Panc1 (cell line): Measurements from ENCODE around the gene WFS1. TPM values are rescaled to one million over a fixed set of nuclear protein-coding genes. Genes with fewer than 3 reads are reported as not detected.

ENCODE experiments used
- ATAC-seq: fragments of 200-7000 bp; cut with Tn5 transposase; 2 replicates; pipeline ENCODE4 v1.9.1; 2020; ENCODE audit warnings: mild to moderate bottlenecking, moderate library complexity
- BruUV-seq: library from RNA; stranded (reverse); fragments of 400-500 nt; replicated peaks from 2 replicates; lab custom pipeline; 2021; lab: Mats Ljungman, UMichigan
- CTCF ChIA-PET: fragments of 300-600 bp; sonication (Branson Sonifier 250); formaldehyde crosslinking; loops from one replicate; lab custom pipeline; 2022; ENCODE audit warnings: antibody characterized with exemption; lab: Charles Lee
- POLR2A ChIA-PET: fragments of 300-600 bp; sonication (Branson Sonifier 250); formaldehyde crosslinking; loops from one replicate; lab custom pipeline; 2022; ENCODE audit warnings: antibody characterized with exemption; lab: Charles Lee
- DNase-seq: peaks from one replicate; pipeline ENCODE4 v3.0.0-alpha.2; 2010; ENCODE audit warnings: low read depth, low spot score
- H3K27ac ChIP-seq: 2 replicates; pipeline ENCODE4 v1.5.1; 2011; ENCODE audit warnings: mild to moderate bottlenecking, low read length, inconsistent platforms
- H3K27me3 ChIP-seq: fragments of 200-500 bp; sonication (Bioruptor generic); 2 replicates; pipeline ENCODE4 v1.6.0; 2014; ENCODE audit warnings: low read length, inconsistent platforms; ENCODE audit not compliant: control insufficient read depth, insufficient read depth
- H3K36me3 ChIP-seq: fragments of 200-500 bp; sonication (Bioruptor generic); 2 replicates; pipeline ENCODE4 v1.5.1; 2014; ENCODE audit warnings: inconsistent platforms, mild to moderate bottlenecking, low read length, moderate library complexity; ENCODE audit not compliant: control insufficient read depth, insufficient read depth
- H3K4me1 ChIP-seq: 2 replicates; pipeline ENCODE4 v1.5.1; 2011; ENCODE audit warnings: inconsistent platforms, mild to moderate bottlenecking, low read length, moderate library complexity; ENCODE audit not compliant: control insufficient read depth, insufficient read depth
- H3K4me3 ChIP-seq, 2 experiments: 2 replicates each; pipeline ENCODE4 v1.5.1; 2011 to 2012; ENCODE audit warnings: low read depth in 2 of 2, low read length in 2 of 2, mild to moderate bottlenecking in 2 of 2, inconsistent platforms in 1 of 2, moderate library complexity in 1 of 2
- H3K9me3 ChIP-seq: fragments of 200-500 bp; sonication (Bioruptor generic); 2 replicates; pipeline ENCODE4 v1.5.1; 2014; ENCODE audit warnings: low read depth, mild to moderate bottlenecking, inconsistent platforms, low read length, moderate library complexity; ENCODE audit not compliant: control insufficient read depth, insufficient read depth
- POLR2AphosphoS5 ChIP-seq: IDR thresholded peaks from 2 replicates; pipeline ENCODE4 v1.6.1; 2012; ENCODE audit warnings: mild to moderate bottlenecking, low read depth, low read length, moderate library complexity
- SIN3A ChIP-seq: IDR thresholded peaks from 2 replicates; pipeline ENCODE4 v1.6.1; 2012; ENCODE audit warnings: low read depth, mild to moderate bottlenecking, low read length, moderate library complexity, borderline replicate concordance; ENCODE audit not compliant: insufficient read depth
- TCF7L2 ChIP-seq: IDR thresholded peaks from 2 replicates; pipeline ENCODE4 v1.6.1; 2011; ENCODE audit warnings: mild to moderate bottlenecking, low read depth, low read length, inconsistent platforms
- in situ Hi-C: cut with HindIII; loops from 2 replicates; pipeline ENCODE4 v1.10.0; 2016; ENCODE audit warnings: low sequenced_read_pairs, low pct_unique_long_range_greater_than_20kb
- intact Hi-C: fragments of 100-400 bp; cut with micrococcal nuclease; formaldehyde crosslinking; loops from one replicate; pipeline ENCODE4 v1.10.0; 2022; ENCODE audit not compliant: unreplicated experiment
- total RNA-seq: library from RNA; stranded (reverse); gene quantifications from one replicate; pipeline ENCODE4 v1.2.1, GENCODE V29; 2021; ENCODE audit not compliant: unreplicated experiment
- TF ChIP-seq, protein P1 (sequence below): fragments of 450-650 bp; IDR thresholded peaks from 2 replicates; pipeline ENCODE4 v1.5.1; 2017; ENCODE audit warnings: mild to moderate bottlenecking
- TF ChIP-seq, protein P2 (sequence below), 2 experiments: IDR thresholded peaks; 2 replicates each; pipeline ENCODE4 v1.6.1; 2011 to 2012; ENCODE audit warnings: low read depth in 2 of 2, control low read depth in 1 of 2, low read length in 1 of 2, mild to moderate bottlenecking in 1 of 2, moderate library complexity in 1 of 2; ENCODE audit not compliant: insufficient read depth in 1 of 2

Gene WFS1
- total RNA-seq, 1 experiment from 2014 or later: 67.5 TPM

DNA sequence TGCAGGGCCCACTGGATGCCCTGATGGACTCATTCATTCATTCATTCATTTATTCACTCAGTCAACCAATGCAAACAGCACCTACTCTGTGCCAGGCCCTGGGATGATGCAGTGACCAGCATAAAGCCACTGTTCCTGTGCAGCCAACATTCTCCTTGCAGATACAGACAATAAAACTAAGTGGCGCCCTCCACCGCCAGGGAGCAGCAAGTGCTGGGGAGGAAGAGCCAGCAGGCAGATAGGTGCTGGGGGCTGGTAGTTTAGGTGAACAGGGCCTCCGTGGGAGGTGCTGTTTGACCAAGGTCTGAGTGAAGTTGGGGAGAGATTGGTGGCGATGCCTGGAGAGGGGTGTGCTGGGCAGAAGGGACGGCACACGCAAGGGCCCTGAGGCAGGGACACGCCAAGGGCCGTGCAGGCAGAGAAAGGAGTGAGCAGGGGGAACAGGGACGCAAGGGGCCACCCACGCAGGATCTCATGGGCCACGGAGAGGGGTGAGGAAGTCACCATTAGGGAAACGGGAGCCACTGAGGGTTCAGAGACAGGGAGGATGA lies 65.5 kb downstream of the WFS1 start:
- TF ChIP-seq, protein P1, sequence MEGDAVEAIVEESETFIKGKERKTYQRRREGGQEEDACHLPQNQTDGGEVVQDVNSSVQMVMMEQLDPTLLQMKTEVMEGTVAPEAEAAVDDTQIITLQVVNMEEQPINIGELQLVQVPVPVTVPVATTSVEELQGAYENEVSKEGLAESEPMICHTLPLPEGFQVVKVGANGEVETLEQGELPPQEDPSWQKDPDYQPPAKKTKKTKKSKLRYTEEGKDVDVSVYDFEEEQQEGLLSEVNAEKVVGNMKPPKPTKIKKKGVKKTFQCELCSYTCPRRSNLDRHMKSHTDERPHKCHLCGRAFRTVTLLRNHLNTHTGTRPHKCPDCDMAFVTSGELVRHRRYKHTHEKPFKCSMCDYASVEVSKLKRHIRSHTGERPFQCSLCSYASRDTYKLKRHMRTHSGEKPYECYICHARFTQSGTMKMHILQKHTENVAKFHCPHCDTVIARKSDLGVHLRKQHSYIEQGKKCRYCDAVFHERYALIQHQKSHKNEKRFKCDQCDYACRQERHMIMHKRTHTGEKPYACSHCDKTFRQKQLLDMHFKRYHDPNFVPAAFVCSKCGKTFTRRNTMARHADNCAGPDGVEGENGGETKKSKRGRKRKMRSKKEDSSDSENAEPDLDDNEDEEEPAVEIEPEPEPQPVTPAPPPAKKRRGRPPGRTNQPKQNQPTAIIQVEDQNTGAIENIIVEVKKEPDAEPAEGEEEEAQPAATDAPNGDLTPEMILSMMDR: no peak
- TF ChIP-seq, protein P2, sequence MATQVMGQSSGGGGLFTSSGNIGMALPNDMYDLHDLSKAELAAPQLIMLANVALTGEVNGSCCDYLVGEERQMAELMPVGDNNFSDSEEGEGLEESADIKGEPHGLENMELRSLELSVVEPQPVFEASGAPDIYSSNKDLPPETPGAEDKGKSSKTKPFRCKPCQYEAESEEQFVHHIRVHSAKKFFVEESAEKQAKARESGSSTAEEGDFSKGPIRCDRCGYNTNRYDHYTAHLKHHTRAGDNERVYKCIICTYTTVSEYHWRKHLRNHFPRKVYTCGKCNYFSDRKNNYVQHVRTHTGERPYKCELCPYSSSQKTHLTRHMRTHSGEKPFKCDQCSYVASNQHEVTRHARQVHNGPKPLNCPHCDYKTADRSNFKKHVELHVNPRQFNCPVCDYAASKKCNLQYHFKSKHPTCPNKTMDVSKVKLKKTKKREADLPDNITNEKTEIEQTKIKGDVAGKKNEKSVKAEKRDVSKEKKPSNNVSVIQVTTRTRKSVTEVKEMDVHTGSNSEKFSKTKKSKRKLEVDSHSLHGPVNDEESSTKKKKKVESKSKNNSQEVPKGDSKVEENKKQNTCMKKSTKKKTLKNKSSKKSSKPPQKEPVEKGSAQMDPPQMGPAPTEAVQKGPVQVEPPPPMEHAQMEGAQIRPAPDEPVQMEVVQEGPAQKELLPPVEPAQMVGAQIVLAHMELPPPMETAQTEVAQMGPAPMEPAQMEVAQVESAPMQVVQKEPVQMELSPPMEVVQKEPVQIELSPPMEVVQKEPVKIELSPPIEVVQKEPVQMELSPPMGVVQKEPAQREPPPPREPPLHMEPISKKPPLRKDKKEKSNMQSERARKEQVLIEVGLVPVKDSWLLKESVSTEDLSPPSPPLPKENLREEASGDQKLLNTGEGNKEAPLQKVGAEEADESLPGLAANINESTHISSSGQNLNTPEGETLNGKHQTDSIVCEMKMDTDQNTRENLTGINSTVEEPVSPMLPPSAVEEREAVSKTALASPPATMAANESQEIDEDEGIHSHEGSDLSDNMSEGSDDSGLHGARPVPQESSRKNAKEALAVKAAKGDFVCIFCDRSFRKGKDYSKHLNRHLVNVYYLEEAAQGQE (IDR thresholded peaks at IDR 0.05; ENCODE audit: insufficient read depth in 1 of 2, low read depth in 2 of 2, low read length in 1 of 2): no peak
- TF ChIP-seq SIN3A (no peak), POLR2AphosphoS5 (no peak), TCF7L2 (no peak)
- ChIA-PET POLR2A (no interaction called here), CTCF (interaction anchor here (0.7 kb wide), 1 partner anchor 27 kb away, joined by 3 read pairs; no protein-coding TSS in a partner anchor)
- H3K36me3 ChIP-seq: no peaks in the 10 kb centered on the region
- BruUV-seq: no TSS peak
- in situ Hi-C loops: no loop called here
- H3K9me3 ChIP-seq: no peaks in the 10 kb centered on the region
- no peak for ATAC-seq
- no peak overlapping the region for H3K4me3 ChIP-seq
- H3K27ac ChIP-seq: no peak overlapping the region
- DNase-seq: no peak
- no peaks in the 10 kb centered on the region for H3K27me3 ChIP-seq
- intact Hi-C loops: no loop called here
- H3K4me1 ChIP-seq: peaks cover 5% of the 10 kb centered on the region

DNA sequence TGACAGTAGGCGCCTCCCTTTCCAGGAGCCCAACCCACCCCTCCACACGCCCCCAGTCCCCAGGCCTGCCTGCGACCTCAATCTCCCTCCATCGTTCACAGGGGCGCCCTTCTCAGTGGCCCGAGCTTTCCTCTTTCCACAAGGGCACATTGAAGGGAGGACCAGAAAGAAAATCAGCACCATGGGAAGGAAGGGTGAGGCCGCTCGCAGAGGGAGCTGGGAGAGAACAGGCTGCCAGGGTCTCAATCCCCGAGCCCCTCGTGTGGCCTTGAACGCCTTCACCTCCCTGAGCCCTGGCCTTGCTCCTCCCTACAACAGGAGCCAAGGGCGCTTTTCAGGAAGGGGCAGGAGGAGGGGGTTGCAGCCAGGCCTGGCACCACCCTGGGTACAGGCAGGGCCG lies 66.5 kb downstream of the WFS1 start:
- H3K36me3 ChIP-seq: no peaks in the 10 kb centered on the region
- ATAC-seq: no peak
- DNase-seq: no peak
- in situ Hi-C loops (no loop called here), intact Hi-C loops (no loop called here)
- TF ChIP-seq, protein P1: no peak
- TF ChIP-seq TCF7L2 (no peak), POLR2AphosphoS5 (no peak), SIN3A (no peak)
- TF ChIP-seq, protein P2 (IDR thresholded peaks at IDR 0.05; ENCODE audit: insufficient read depth in 1 of 2, low read depth in 2 of 2, low read length in 1 of 2): no peak
- H3K27me3 ChIP-seq: no peaks in the 10 kb centered on the region
- POLR2A ChIA-PET: no interaction called here
- CTCF ChIA-PET: no interaction called here
- no peak overlapping the region for H3K4me3 ChIP-seq
- H3K27ac ChIP-seq: no peak overlapping the region
- BruUV-seq: no TSS peak
- peaks cover 5% of the 10 kb centered on the region for H3K4me1 ChIP-seq
- H3K9me3 ChIP-seq: no peaks in the 10 kb centered on the region
